IMR-90 (cell line): Measurements from ENCODE around the gene CNKSR2. TPM values are rescaled to one million over a fixed set of nuclear protein-coding genes. Genes with fewer than 3 reads are reported as not detected.

Source experiments
- ATAC-seq: fragments of 200-7000 bp; cut with Tn5 transposase; 2 replicates; pipeline ENCODE4 v1.9.1; 2020; ENCODE audit warnings: low read depth, mild to moderate bottlenecking, moderate library complexity
- BruUV-seq: library from RNA; stranded (reverse); fragments of 400-500 nt; replicated peaks from 2 replicates; lab custom pipeline; 2021; lab: Mats Ljungman, UMichigan
- CTCF ChIA-PET: fragments of 300-600 bp; formaldehyde crosslinking; extraction: SDS; loops from one replicate; lab custom pipeline; 2021; ENCODE audit warnings: antibody characterized with exemption; lab: Yijun Ruan, JAX
- POLR2A ChIA-PET: fragments of 300-600 bp; sonication (Branson Sonifier 250); formaldehyde crosslinking; loops from one replicate; lab custom pipeline; 2022; ENCODE audit warnings: antibody characterized with exemption; ENCODE audit not compliant: unreplicated experiment; lab: Charles Lee
- DNase-seq: peaks from one replicate; pipeline ENCODE4 v3.0.0; 2013
- H2AFZ ChIP-seq: replicated peaks from 2 replicates; pipeline ENCODE3; 2013; ENCODE audit warnings: low read length, mild to moderate bottlenecking; ENCODE audit not compliant: poor library complexity
- H2AK5ac ChIP-seq: 2 replicates; pipeline ENCODE4 v1.6.1; 2013; ENCODE audit warnings: low read depth, low read length, inconsistent platforms
- H2AK9ac ChIP-seq: replicated peaks from 2 replicates; pipeline ENCODE3; 2013; ENCODE audit warnings: mild to moderate bottlenecking, low read depth, low read length, moderate library complexity; ENCODE audit not compliant: poor library complexity
- H2BK120ac ChIP-seq: 2 replicates; pipeline ENCODE4 v1.6.1; 2013; ENCODE audit warnings: low read depth, low read length, inconsistent platforms
- H2BK15ac ChIP-seq: 3 replicates; pipeline ENCODE4 v1.6.1; 2013; ENCODE audit warnings: low read depth, low read length, inconsistent platforms
- H2BK20ac ChIP-seq: 2 replicates; pipeline ENCODE4 v1.6.1; 2013; ENCODE audit warnings: low read depth, mild to moderate bottlenecking, inconsistent platforms, low read length, moderate library complexity
- H2BK5ac ChIP-seq: 2 replicates; pipeline ENCODE4 v1.6.1; 2013; ENCODE audit warnings: mild to moderate bottlenecking, low read depth, low read length, inconsistent platforms; ENCODE audit not compliant: poor library complexity, severe bottlenecking
- H3K14ac ChIP-seq: replicated peaks from 2 replicates; pipeline ENCODE4 v1.6.1; 2013; ENCODE audit warnings: low read depth, low read length, inconsistent platforms
- H3K18ac ChIP-seq: 2 replicates; pipeline ENCODE4 v1.6.1; 2013; ENCODE audit warnings: low read depth, low read length, control low read depth
- H3K23ac ChIP-seq: 2 replicates; pipeline ENCODE4 v1.6.1; 2013; ENCODE audit warnings: low read depth, low read length, inconsistent platforms
- H3K27ac ChIP-seq: 2 replicates; pipeline ENCODE4 v1.5.1; 2013; ENCODE audit warnings: mild to moderate bottlenecking, control low read depth, low read length; ENCODE audit not compliant: insufficient read depth
- H3K27me3 ChIP-seq: 2 replicates; pipeline ENCODE4 v1.6.1; 2013; ENCODE audit warnings: low read length; ENCODE audit not compliant: control insufficient read depth, insufficient read depth
- H3K36me3 ChIP-seq: 2 replicates; pipeline ENCODE4 v1.6.1; 2013; ENCODE audit warnings: low read length, mixed read lengths; ENCODE audit not compliant: control insufficient read depth, insufficient read depth
- H3K4ac ChIP-seq: 2 replicates; pipeline ENCODE4 v1.6.1; 2013; ENCODE audit warnings: low read depth, low read length, inconsistent platforms
- H3K4me1 ChIP-seq: 2 replicates; pipeline ENCODE4 v1.6.1; 2013; ENCODE audit warnings: low read length, mixed read lengths; ENCODE audit not compliant: control insufficient read depth, insufficient read depth
- H3K4me2 ChIP-seq: 2 replicates; pipeline ENCODE4 v1.6.1; 2013; ENCODE audit warnings: low read depth, mild to moderate bottlenecking, control low read depth, low read length, moderate library complexity
- H3K4me3 ChIP-seq: 2 replicates; pipeline ENCODE4 v1.5.1; 2013; ENCODE audit warnings: low read depth, mild to moderate bottlenecking, control low read depth, low read length, moderate library complexity; ENCODE audit not compliant: insufficient read depth
- H3K56ac ChIP-seq: 2 replicates; pipeline ENCODE4 v1.6.1; 2013; ENCODE audit warnings: low read length, inconsistent platforms; ENCODE audit not compliant: insufficient read depth; ENCODE audit errors: extremely low read depth
- H3K79me1 ChIP-seq, 2 experiments: 2 replicates each; pipeline ENCODE4 v1.6.1; 2013; ENCODE audit warnings: low read length in 2 of 2, inconsistent platforms in 1 of 2, low read depth in 1 of 2
- H3K9ac ChIP-seq: 2 replicates; pipeline ENCODE4 v1.6.1; 2013; ENCODE audit warnings: low read depth, low read length, control low read depth
- H3K9me1 ChIP-seq: 2 replicates; pipeline ENCODE4 v1.6.1; 2013; ENCODE audit warnings: low read length, inconsistent platforms; ENCODE audit not compliant: insufficient read depth
- H3K9me3 ChIP-seq: 2 replicates; pipeline ENCODE4 v1.6.1; 2013; ENCODE audit warnings: low read length; ENCODE audit not compliant: control insufficient read depth, insufficient read depth
- H4K20me1 ChIP-seq: 2 replicates; pipeline ENCODE4 v1.6.1; 2013; ENCODE audit warnings: low read length, inconsistent platforms; ENCODE audit not compliant: insufficient read depth
- H4K5ac ChIP-seq: 2 replicates; pipeline ENCODE4 v1.6.1; 2013; ENCODE audit warnings: mild to moderate bottlenecking, low read depth, low read length, control low read depth
- H4K8ac ChIP-seq, 2 experiments: 2 replicates each; pipeline ENCODE4 v1.6.1; 2013; ENCODE audit warnings: low read depth in 2 of 2, low read length in 2 of 2, control low read depth in 1 of 2, inconsistent platforms in 1 of 2
- H4K91ac ChIP-seq: 2 replicates; pipeline ENCODE4 v1.6.1; 2013; ENCODE audit warnings: low read depth, low read length, inconsistent platforms; ENCODE audit not compliant: insufficient read depth
- BHLHE40 ChIP-seq: fragments of 150-350 bp; IDR thresholded peaks from 2 replicates; pipeline ENCODE4 v1.6.1; 2016; ENCODE audit warnings: mild to moderate bottlenecking, low read depth, low read length
- MXI1 ChIP-seq: IDR thresholded peaks from 2 replicates; pipeline ENCODE4 v1.6.1; 2012; ENCODE audit warnings: low read depth, mild to moderate bottlenecking, low read length, moderate library complexity, borderline replicate concordance
- POLR2A ChIP-seq: IDR thresholded peaks from 2 replicates; pipeline ENCODE4 v1.6.1; 2012; ENCODE audit warnings: mild to moderate bottlenecking, low read depth, low read length
- RCOR1 ChIP-seq: IDR thresholded peaks from 2 replicates; pipeline ENCODE4 v1.6.1; 2012; ENCODE audit warnings: mild to moderate bottlenecking, low read length, improper control_type of control experiment; ENCODE audit not compliant: insufficient replicate concordance
- WGBS, 2 experiments: methylation state at CpG; one replicate each; pipeline versions ENCODE4 v1.1.5 to v1.1.7; 2013; ENCODE audit warnings: missing lambda C conversion rate in 2 of 2; ENCODE audit not compliant: insufficient read length in 1 of 2; ENCODE audit errors: extremely low coverage in 2 of 2; 5-methylcytosine and 5-hydroxymethylcytosine counted together
- dilution Hi-C: fragments of 300-500 bp; cut with HindIII; formaldehyde crosslinking; loops from one replicate; pipeline ENCODE4 v1.14.3; 2018; ENCODE audit warnings: low sequenced_read_pairs; ENCODE audit not compliant: unreplicated experiment
- in situ Hi-C: fragments of 300-500 bp; cut with MboI; formaldehyde crosslinking; loops from 3 replicates; pipeline ENCODE4 v1.14.3; 2019; ENCODE audit warnings: low sequenced_read_pairs, inconsistent platforms, mixed read lengths
- intact Hi-C: fragments of 100-400 bp; cut with micrococcal nuclease; formaldehyde crosslinking; loops from 2 replicates; pipeline ENCODE4 v1.10.0; 2022
- polyA plus RNA-seq, 3 experiments: library from polyadenylated mRNA; depleted of rRNA; stranded (reverse); fragments of >200 nt; gene quantifications; 2 replicates each; pipeline ENCODE4 v1.2.3, GENCODE V29; 2012; ENCODE audit warnings: low replicate concordance in 1 of 3
- total RNA-seq: library from RNA; depleted of rRNA; stranded (reverse); fragments of >200 nt; gene quantifications from 2 replicates; pipeline ENCODE4 v1.2.3, GENCODE V29; 2012

CNKSR2 gene
- total and polyA plus RNA-seq, 2 of the 4 experiments (the other 2 are of a cell fraction) = 0.14 to 0.90 TPM

DNA sequence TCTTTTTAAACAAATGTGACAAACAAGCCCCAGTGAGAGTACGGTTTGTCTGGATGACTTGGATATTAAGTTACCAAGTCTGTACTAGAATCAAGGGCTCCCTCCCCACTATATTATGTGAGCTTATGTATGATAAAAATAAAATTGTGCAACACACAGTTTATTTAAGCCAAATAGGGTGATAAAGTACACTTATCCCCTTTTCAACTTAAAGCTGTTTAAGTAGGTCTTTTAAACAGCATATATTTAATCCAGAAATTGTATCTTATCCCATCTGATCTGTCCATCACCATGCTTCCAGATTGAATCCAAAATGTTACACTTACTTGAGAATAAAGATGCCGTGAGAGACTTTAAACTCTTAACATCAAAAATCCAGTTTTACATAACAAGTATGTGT is 285.9 kb downstream of the CNKSR2 start:
- Histone ChIP-seq H2AFZ (no peak overlapping the region), H3K79me1 (no peaks in the 10 kb centered on the region), H2BK120ac (no peak overlapping the region), H4K5ac (no peak overlapping the region), H4K91ac (no peak overlapping the region), H3K14ac (no peak overlapping the region), H3K4me1 (no peaks in the 10 kb centered on the region), H3K4me3 (no peak overlapping the region), H3K18ac (no peak overlapping the region), H3K56ac (no peak overlapping the region), H3K9ac (no peak overlapping the region), H4K8ac (no peak overlapping the region), H3K36me3 (no peaks in the 10 kb centered on the region), H3K27me3 (peaks cover 1% of the 10 kb centered on the region; the same call in 1 of the 2 replicates), H3K9me3 (peaks cover 11% of the 10 kb centered on the region; the same call in 1 of the 2 replicates), H3K27ac (no peak overlapping the region), H3K4ac (no peak overlapping the region), H4K20me1 (no peaks in the 10 kb centered on the region), H2BK5ac (no peak overlapping the region), H3K9me1 (no peaks in the 10 kb centered on the region), H2AK9ac (no peak overlapping the region), H3K23ac (no peak overlapping the region), H2BK20ac (no peak overlapping the region), H3K4me2 (no peak overlapping the region), H2BK15ac (no peak overlapping the region), H2AK5ac (no peak overlapping the region)
- BruUV-seq = no TSS peak
- no peak for ATAC-seq
- intact Hi-C loops (no loop called here), in situ Hi-C loops (no loop called here), dilution Hi-C loops (no loop called here)
- DNase-seq = no peak
- CTCF ChIA-PET = interaction anchor here (0.6 kb wide), 1 partner anchor 11 kb away, joined by 3 read pairs; no protein-coding TSS in a partner anchor
- WGBS, 2 experiments = no CpG with 5 or more reads among the region's 2 CpGs
- POLR2A ChIA-PET = no interaction called here
- TF ChIP-seq MXI1 (no peak), RCOR1 (no peak), BHLHE40 (no peak), POLR2A (no peak)
